K562 (cell line): ENCODE results near the gene IL1RL1. TPM values are rescaled to one million over a fixed set of nuclear protein-coding genes. Genes with fewer than 3 reads are reported as not detected.

Experiments used
- ATAC-seq: fragments of 200-7000 bp; cut with Tn5 transposase; 3 replicates; pipeline ENCODE4 v1.9.1; 2020; ENCODE audit warnings: moderate library complexity
- BruUV-seq: library from RNA; stranded (reverse); fragments of 400-500 nt; replicated peaks from 2 replicates; lab custom pipeline; 2021; lab: Mats Ljungman, UMichigan
- CTCF ChIA-PET: fragments of 300-600 bp; formaldehyde crosslinking; extraction: SDS; loops from one replicate; lab custom pipeline; 2021; ENCODE audit warnings: low intra/inter-chr PET ratio; lab: Yijun Ruan, JAX
- POLR2A ChIA-PET: fragments of 300-600, 350-650 bp; sonication (Branson Sonifier 250); formaldehyde crosslinking; extraction: SDS; loops from one replicate; lab custom pipeline; 2021; ENCODE audit warnings: antibody characterized with exemption, inconsistent platforms; lab: Yijun Ruan, JAX
- DNase-seq, 4 experiments: peaks; one replicate each; pipeline versions ENCODE4 v3.0.0 to v3.0.0-alpha.2; 2011 to 2018; ENCODE audit warnings: low spot score in 3 of 4, mixed read lengths in 3 of 4; ENCODE audit errors: extremely low read depth in 1 of 4
- FAIRE-seq: peaks from 2 replicates; lab custom pipeline; 2011; peaks lifted over from hg19 to GRCh38; lab: Jason Lieb, UNC
- H2AFZ ChIP-seq: 2 replicates; pipeline ENCODE4 v1.6.0; 2011; ENCODE audit warnings: low read depth, low read length, control low read depth, inconsistent platforms
- H3K27ac ChIP-seq: fragments of 200-600 bp; 3 replicates; pipeline ENCODE4 v1.8.0; 2011; ENCODE audit warnings: low read depth, mild to moderate bottlenecking, control low read depth, inconsistent platforms, low read length, moderate library complexity, mixed read lengths; ENCODE audit errors: extremely low read depth
- H3K27me3 ChIP-seq, 2 experiments: fragments of 300-600 bp in 1 of 2; 2 replicates in 1 of 2; 3 replicates in 1 of 2; pipeline versions ENCODE4 v1.6.0 to v1.8.0; 2011; ENCODE audit warnings: inconsistent platforms in 2 of 2, low read length in 2 of 2, mild to moderate bottlenecking in 1 of 2, mixed read lengths in 1 of 2, moderate library complexity in 1 of 2; ENCODE audit not compliant: control insufficient read depth in 2 of 2, insufficient read depth in 2 of 2
- H3K36me3 ChIP-seq: fragments of 300-600 bp; 3 replicates; pipeline ENCODE4 v1.8.0; 2011; ENCODE audit warnings: mild to moderate bottlenecking, low read length, inconsistent platforms; ENCODE audit not compliant: control insufficient read depth, insufficient read depth
- H3K4me1 ChIP-seq, 2 experiments: fragments of 200-600 bp in 1 of 2; replicated peaks in 1 of 2; 2 replicates in 1 of 2; 3 replicates in 1 of 2; pipeline versions ENCODE4 v1.5.1 to v1.8.0; 2011; ENCODE audit warnings: inconsistent platforms in 2 of 2, low read length in 2 of 2, mild to moderate bottlenecking in 1 of 2, mixed read lengths in 1 of 2, moderate library complexity in 1 of 2; ENCODE audit not compliant: control insufficient read depth in 2 of 2, insufficient read depth in 2 of 2
- H3K4me2 ChIP-seq: 2 replicates; pipeline ENCODE4 v1.6.1; 2011; ENCODE audit warnings: low read length, control low read depth, inconsistent platforms, mixed read lengths; ENCODE audit not compliant: insufficient read depth
- H3K4me3 ChIP-seq: fragments of 200-600 bp; sonication (generic), shearing (Covaris generic); 2 replicates; pipeline ENCODE4 v1.5.1; 2016; ENCODE audit warnings: control low read depth, inconsistent platforms
- H3K79me2 ChIP-seq: fragments of 200-600 bp; 3 replicates; pipeline ENCODE4 v1.8.0; 2011; ENCODE audit warnings: low read length, inconsistent platforms; ENCODE audit not compliant: control insufficient read depth, insufficient read depth
- H3K9ac ChIP-seq, 2 experiments: 2 replicates each; pipeline versions ENCODE4 v1.6.0 to v1.6.1; 2011; ENCODE audit warnings: low read depth in 2 of 2, low read length in 2 of 2, control low read depth in 1 of 2, inconsistent platforms in 1 of 2, mild to moderate bottlenecking in 1 of 2, mixed read lengths in 1 of 2; ENCODE audit not compliant: insufficient read depth in 1 of 2
- H3K9me1 ChIP-seq: one replicate; pipeline ENCODE4 v1.6.0; 2011; ENCODE audit warnings: inconsistent platforms, mild to moderate bottlenecking, low read length, moderate library complexity; ENCODE audit not compliant: control insufficient read depth, insufficient read depth
- H3K9me3 ChIP-seq: replicated peaks from 2 replicates; pipeline ENCODE4 v1.5.1; 2011; ENCODE audit warnings: low read depth, low read length, inconsistent platforms; ENCODE audit not compliant: control insufficient read depth, insufficient read depth
- H4K20me1 ChIP-seq: replicated peaks from 2 replicates; pipeline ENCODE4 v1.6.1; 2011; ENCODE audit warnings: low read length, inconsistent platforms, mixed read lengths; ENCODE audit not compliant: control insufficient read depth, insufficient read depth
- EP400 ChIP-seq: fragments of 450-650 bp; IDR thresholded peaks from 2 replicates; pipeline ENCODE4 v1.6.1; 2017; ENCODE audit warnings: antibody characterized with exemption, mild to moderate bottlenecking, moderate library complexity
- GTF2E2 ChIP-seq: fragments of 200-800 bp; sonication (Bioruptor generic); IDR thresholded peaks from 2 replicates; pipeline ENCODE4 v1.6.1; 2016; ENCODE audit warnings: missing genetic modification characterization, missing compliant biosample characterization
- HSF4 ChIP-seq: fragments of 250-450 bp; sonication (Bioruptor Pico); IDR thresholded peaks from 2 replicates; pipeline ENCODE4 v2.1.2; 2022; ENCODE audit warnings: mild to moderate bottlenecking, moderate library complexity, borderline replicate concordance
- LEF1 ChIP-seq: fragments of 450-650 bp; IDR thresholded peaks from 2 replicates; pipeline ENCODE4 v1.6.1; 2016; ENCODE audit warnings: mild to moderate bottlenecking
- MAZ ChIP-seq, 2 experiments: fragments of 450-650 bp in 1 of 2; sonication (generic) in 1 of 2; formaldehyde crosslinking; IDR thresholded peaks in 1 of 2; conservative IDR thresholded peaks in 1 of 2; 2 replicates each; pipeline versions ENCODE4 v1.4.0 to v1.5.0; 2020; ENCODE audit warnings: mild to moderate bottlenecking in 1 of 2, missing genetic modification reagents in 1 of 2
- MBD2 ChIP-seq: sonication (generic); IDR thresholded peaks from 2 replicates; pipeline ENCODE4 v1.6.1; 2016; ENCODE audit warnings: low read depth, borderline replicate concordance
- NCOA1 ChIP-seq: fragments of 450-650 bp; IDR thresholded peaks from 2 replicates; pipeline ENCODE4 v1.6.1; 2016; ENCODE audit warnings: low read depth
- NR2C2 ChIP-seq, 2 experiments: fragments of 200-800 bp in 1 of 2; sonication (Bioruptor generic) in 1 of 2; sonication (generic) in 1 of 2; formaldehyde crosslinking in 1 of 2; IDR thresholded peaks; 2 replicates each; pipeline versions ENCODE4 v1.6.1 to v1.8.0; 2016 to 2022; ENCODE audit warnings: mild to moderate bottlenecking in 1 of 2, missing compliant biosample characterization in 1 of 2, missing genetic modification characterization in 1 of 2, missing genetic modification reagents in 1 of 2
- PKNOX1 ChIP-seq: fragments of 450-650 bp; IDR thresholded peaks from 2 replicates; pipeline ENCODE4 v1.6.1; 2016
- PTBP1 ChIP-seq: fragments of 200-400 bp; formaldehyde crosslinking; IDR thresholded peaks from 2 replicates; pipeline ENCODE4 v1.6.1; 2017; ENCODE audit warnings: low read depth, low read length
- RFX1 ChIP-seq: fragments of 450-650 bp; IDR thresholded peaks from 2 replicates; pipeline ENCODE4 v1.6.1; 2016; ENCODE audit warnings: mild to moderate bottlenecking, moderate library complexity
- RFX7 ChIP-seq: fragments of 250-450 bp; sonication (Bioruptor Pico); IDR thresholded peaks from 2 replicates; pipeline ENCODE4 v1.5.1; 2021; ENCODE audit warnings: mild to moderate bottlenecking
- TEAD1 ChIP-seq, 2 experiments: fragments of 450-650 bp in 1 of 2; sonication (generic) in 1 of 2; formaldehyde crosslinking; IDR thresholded peaks; 2 replicates each; pipeline versions ENCODE4 v1.4.0 to v1.8.0; 2020 to 2022; ENCODE audit warnings: mild to moderate bottlenecking in 2 of 2, missing genetic modification reagents in 1 of 2
- ZNF232 ChIP-seq: sonication (generic); formaldehyde crosslinking; IDR thresholded peaks from 2 replicates; pipeline ENCODE4 v1.8.0; 2022; ENCODE audit warnings: mild to moderate bottlenecking, missing genetic modification reagents
- ZNF77 ChIP-seq: fragments of 250-450 bp; sonication (Bioruptor Pico); IDR thresholded peaks from 2 replicates; pipeline ENCODE4 v1.5.0; 2020
- WGBS: fragments of 100-300 bp; shearing (Covaris generic); methylation state at CpG from one replicate; pipeline ENCODE4 v1.1.6; 2016; ENCODE audit warnings: low coverage, mixed read lengths; ENCODE audit not compliant: insufficient coverage; ENCODE audit errors: missing lambda C conversion rate; 5-methylcytosine and 5-hydroxymethylcytosine counted together
- in situ Hi-C: fragments of 300-500 bp; cut with MboI; formaldehyde crosslinking; loops from 4 replicates; pipeline ENCODE4 v1.15.0; 2018; ENCODE audit warnings: inconsistent platforms, mixed read lengths
- intact Hi-C: fragments of 100-400 bp; cut with micrococcal nuclease; formaldehyde crosslinking; loops from 2 replicates; pipeline ENCODE4 v1.14.2; 2022
- polyA plus RNA-seq, 8 experiments: library from polyadenylated mRNA; depleted of rRNA in 4 of 8; stranded (reverse) in 5 of 8; unstranded in 3 of 8; fragments of >200 nt; fragmentation: Nextera tagmentation in 2 of 8; fragmentation: Illumina TruSeq in 1 of 8; extraction: Ambion mirVana in 2 of 8; extraction: Trizol in 1 of 8; gene quantifications; 2 replicates each; pipeline versions ENCODE4 v1.2.1 to v1.2.3, GENCODE V29; 2011 to 2014; ENCODE audit warnings: inconsistent platforms in 1 of 8, missing spikeins in 1 of 8
- total RNA-seq, 7 experiments: library from RNA; depleted of rRNA in 6 of 7; stranded (reverse); fragments of >200 nt in 6 of 7; fragmentation: Illumina TruSeq in 2 of 7; extraction: Trizol in 2 of 7; gene quantifications; 2 replicates each; pipeline versions ENCODE4 v1.2.1 to v1.2.3, GENCODE V29; 2011 to 2021; ENCODE audit warnings: low replicate concordance in 1 of 7
- TF ChIP-seq, protein P1 (sequence below): fragments of 250-450 bp; sonication (Bioruptor Pico); IDR thresholded peaks from 2 replicates; pipeline ENCODE4 v1.9.0; 2021; ENCODE audit warnings: mild to moderate bottlenecking, inconsistent platforms
- TF ChIP-seq, protein P2 (sequence below): fragments of 150-350 bp; IDR thresholded peaks from 2 replicates; pipeline ENCODE4 v1.6.1; 2014; ENCODE audit warnings: low read depth, mild to moderate bottlenecking, low read length, borderline replicate concordance

IL1RL1 gene
- total and polyA plus RNA-seq, 9 of the 15 experiments (the other 6 are each of a cell fraction or from before 2014, with no cell fraction given): 0.06 to 3.3 (median 0.59) TPM

- in situ Hi-C loops (no loop called here), intact Hi-C loops (no loop called here)
- 26% methylated on average over 5 of the region's 5 CpGs for whole genome bisulfite sequencing
- ATAC-seq (no peak), FAIRE-seq (no peak), DNase-seq (no peak)
- H3K36me3 ChIP-seq: no peaks in the 10 kb centered on the region
- POLR2A ChIA-PET: no interaction called here
- no peaks in the 10 kb centered on the region for H3K27me3 ChIP-seq
- peak overlapping the region; percentile 23; the same call in 1 of the 2 replicates for H2AFZ ChIP-seq
- H3K79me2 ChIP-seq: no peaks in the 10 kb centered on the region
- H3K27ac ChIP-seq: no peak overlapping the region
- BruUV-seq: no TSS peak
- no peaks in the 10 kb centered on the region for H4K20me1 ChIP-seq
- H3K9me1 ChIP-seq: no peaks in the 10 kb centered on the region
- CTCF ChIA-PET: no interaction called here
- no peak overlapping the region for H3K4me3 ChIP-seq
- no peak overlapping the region for H3K4me2 ChIP-seq
- peaks cover 2% of the 10 kb centered on the region; the same call in 1 of the 2 replicates for H3K9me3 ChIP-seq
- no peaks in the 10 kb centered on the region for H3K4me1 ChIP-seq
- no peak overlapping the region for H3K9ac ChIP-seq
- TF ChIP-seq, protein P1, sequence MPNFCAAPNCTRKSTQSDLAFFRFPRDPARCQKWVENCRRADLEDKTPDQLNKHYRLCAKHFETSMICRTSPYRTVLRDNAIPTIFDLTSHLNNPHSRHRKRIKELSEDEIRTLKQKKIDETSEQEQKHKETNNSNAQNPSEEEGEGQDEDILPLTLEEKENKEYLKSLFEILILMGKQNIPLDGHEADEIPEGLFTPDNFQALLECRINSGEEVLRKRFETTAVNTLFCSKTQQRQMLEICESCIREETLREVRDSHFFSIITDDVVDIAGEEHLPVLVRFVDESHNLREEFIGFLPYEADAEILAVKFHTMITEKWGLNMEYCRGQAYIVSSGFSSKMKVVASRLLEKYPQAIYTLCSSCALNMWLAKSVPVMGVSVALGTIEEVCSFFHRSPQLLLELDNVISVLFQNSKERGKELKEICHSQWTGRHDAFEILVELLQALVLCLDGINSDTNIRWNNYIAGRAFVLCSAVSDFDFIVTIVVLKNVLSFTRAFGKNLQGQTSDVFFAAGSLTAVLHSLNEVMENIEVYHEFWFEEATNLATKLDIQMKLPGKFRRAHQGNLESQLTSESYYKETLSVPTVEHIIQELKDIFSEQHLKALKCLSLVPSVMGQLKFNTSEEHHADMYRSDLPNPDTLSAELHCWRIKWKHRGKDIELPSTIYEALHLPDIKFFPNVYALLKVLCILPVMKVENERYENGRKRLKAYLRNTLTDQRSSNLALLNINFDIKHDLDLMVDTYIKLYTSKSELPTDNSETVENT (CRISPR knock-in tag): no peak
- TF ChIP-seq MBD2 (no peak), NCOA1 (no peak), NR2C2 (CRISPR knock-in tag; IDR thresholded peaks at IDR 0.05) (no peak), NR2C2 (tag; IDR thresholded peaks at IDR 0.05) (no peak), GTF2E2 (tag) (no peak), EP400 (no peak), RFX1 (no peak), TEAD1 (CRISPR knock-in tag; IDR thresholded peaks at IDR 0.05) (no peak), ZNF77 (CRISPR knock-in tag) (no peak), HSF4 (CRISPR knock-in tag) (no peak), RFX7 (CRISPR knock-in tag) (no peak), PKNOX1 (no peak), ZNF232 (CRISPR knock-in tag) (no peak), PTBP1 (no peak), LEF1 (no peak), MAZ (CRISPR knock-in tag; conservative IDR thresholded peaks at IDR 0.05 in 1 of 2, IDR thresholded peaks at IDR 0.05 in 1 of 2) (no peak)
- TF ChIP-seq, protein P2, sequence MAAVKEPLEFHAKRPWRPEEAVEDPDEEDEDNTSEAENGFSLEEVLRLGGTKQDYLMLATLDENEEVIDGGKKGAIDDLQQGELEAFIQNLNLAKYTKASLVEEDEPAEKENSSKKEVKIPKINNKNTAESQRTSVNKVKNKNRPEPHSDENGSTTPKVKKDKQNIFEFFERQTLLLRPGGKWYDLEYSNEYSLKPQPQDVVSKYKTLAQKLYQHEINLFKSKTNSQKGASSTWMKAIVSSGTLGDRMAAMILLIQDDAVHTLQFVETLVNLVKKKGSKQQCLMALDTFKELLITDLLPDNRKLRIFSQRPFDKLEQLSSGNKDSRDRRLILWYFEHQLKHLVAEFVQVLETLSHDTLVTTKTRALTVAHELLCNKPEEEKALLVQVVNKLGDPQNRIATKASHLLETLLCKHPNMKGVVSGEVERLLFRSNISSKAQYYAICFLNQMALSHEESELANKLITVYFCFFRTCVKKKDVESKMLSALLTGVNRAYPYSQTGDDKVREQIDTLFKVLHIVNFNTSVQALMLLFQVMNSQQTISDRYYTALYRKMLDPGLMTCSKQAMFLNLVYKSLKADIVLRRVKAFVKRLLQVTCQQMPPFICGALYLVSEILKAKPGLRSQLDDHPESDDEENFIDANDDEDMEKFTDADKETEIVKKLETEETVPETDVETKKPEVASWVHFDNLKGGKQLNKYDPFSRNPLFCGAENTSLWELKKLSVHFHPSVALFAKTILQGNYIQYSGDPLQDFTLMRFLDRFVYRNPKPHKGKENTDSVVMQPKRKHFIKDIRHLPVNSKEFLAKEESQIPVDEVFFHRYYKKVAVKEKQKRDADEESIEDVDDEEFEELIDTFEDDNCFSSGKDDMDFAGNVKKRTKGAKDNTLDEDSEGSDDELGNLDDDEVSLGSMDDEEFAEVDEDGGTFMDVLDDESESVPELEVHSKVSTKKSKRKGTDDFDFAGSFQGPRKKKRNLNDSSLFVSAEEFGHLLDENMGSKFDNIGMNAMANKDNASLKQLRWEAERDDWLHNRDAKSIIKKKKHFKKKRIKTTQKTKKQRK: no peak
These were observed 50.4 kb downstream of the IL1RL1 start for GRCh38 chr2:102361632-102362241.
